Stimulated activated naive CD8-positive, alpha-beta T cell treated with anti-CD3 and anti-CD28 coated beads, Interleukin-15, Interleukin-2, amounts not matched to agents 100 U/mL and 50 U/mL, for 24 hours (primary cell): ENCODE data around the gene BIRC2.
"Not testable (repeated sequence)": the region's sequence is repeated elsewhere in the genome, so short reads cannot be mapped to it uniquely, and the experiment has no call there.

ENCODE experiments used
- ATAC-seq: fragments of 150-1000 bp; cut with Tn5 transposase; one replicate; pipeline ENCODE4 v1.10.0; 2021
- DNase-seq: peaks from one replicate; pipeline ENCODE4 v3.0.0; 2021

BIRC2 gene

DNA sequence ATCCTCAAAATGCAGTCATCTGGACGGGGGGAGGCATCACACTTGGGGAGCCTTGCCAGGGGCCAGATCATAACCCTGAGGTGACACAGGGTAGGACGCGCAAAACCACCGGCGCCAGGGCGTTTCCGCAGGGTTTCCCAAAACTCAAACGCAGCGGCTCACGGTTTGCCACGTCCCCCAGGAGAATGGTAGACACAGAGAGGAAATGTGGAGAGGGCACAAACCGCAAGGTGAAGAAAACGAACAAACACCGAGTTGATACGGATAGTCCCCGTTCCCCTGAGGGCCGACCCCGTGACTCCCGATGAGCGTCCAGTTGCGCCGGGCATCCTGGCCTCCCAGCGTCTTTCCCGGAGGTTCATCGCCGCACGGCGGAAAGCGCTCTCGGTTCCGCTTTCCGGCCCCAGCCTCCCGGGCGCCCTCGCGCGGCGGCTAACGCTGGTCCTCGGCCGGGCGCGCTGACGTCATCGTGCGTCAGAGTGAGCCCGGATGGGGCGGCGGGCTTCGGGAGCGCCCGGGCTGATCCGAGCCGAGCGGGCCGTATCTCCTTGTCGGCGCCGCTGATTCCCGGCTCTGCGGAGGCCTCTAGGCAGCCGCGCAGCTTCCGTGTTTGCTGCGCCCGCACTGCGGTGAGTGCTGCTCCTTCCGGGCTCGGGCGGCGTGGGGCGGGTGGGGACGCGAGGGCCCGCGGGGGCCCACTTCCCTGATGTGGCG lies at the start of gene BIRC2:
BIRC2 (plus strand) TSS at position 467 of the 714 bp plus-strand sequence. CDS start 2,641 bp downstream, outside the sequence.
- ATAC-seq (peak; percentile 94), DNase-seq (peak; percentile 99)

DNA sequence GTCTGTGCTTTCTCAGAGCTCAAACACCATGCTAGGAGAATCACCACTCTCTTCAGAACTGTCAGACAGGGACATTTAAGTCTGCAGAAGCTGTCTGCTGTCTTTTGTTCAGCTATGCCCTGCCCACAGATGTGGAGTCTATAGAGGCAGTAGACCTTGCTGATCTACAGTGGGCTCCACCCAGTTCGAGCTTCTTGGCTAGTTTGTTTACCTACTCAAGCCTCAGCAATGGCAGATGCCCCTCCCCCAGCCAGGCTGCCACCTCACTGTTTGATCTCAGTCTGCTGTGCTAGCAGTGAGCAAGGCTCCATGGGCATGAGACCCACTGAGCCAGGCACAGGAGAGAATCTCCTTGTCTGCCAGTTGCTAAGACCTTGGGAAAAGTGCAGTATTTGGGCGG lies 46.2 kb upstream of the BIRC2 start:
- not testable (repeated sequence) for DNase-seq, ATAC-seq

DNA sequence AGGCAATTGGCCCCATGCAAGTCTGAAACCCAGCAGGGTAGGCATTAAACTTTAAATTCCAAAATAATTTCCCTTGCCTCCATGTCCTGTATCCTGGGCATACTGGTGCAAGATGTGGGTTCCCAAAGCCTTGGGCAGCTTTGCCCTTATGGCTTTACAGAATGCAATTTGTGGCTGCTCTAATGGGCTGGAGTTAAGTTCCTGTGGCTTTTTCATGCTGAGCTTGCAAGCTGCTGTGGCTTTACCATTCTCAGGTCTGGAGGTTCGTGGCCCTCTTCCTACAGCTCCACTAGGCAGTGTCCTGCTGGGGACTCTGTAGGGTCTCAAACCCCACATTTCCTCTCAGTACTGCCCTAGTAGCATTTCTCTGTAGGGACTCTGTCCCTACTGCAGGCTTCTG lies 44.8 kb upstream of the BIRC2 start:
- ATAC-seq, result no peak
- no peak for DNase-seq

DNA sequence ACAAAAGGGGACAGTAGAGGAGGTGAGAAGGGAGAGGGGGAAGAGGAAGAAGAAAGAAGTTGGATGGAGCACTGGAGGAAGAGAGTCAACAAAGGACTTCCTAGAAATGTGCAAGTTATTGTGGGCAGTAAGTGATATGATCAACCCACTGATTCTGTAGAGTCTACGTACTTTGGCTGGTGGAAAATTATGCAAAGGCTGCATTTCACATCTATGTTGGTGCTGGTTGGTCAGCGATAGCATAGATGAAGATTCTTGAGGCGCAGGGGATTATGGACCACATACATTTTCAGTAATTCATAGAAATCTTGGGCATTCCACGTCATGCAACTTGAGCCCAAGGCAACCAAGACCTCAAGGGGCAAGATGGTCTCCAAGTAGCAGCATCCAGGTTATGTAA lies 42.3 kb upstream of the BIRC2 start:
- ATAC-seq (peak; percentile 48), DNase-seq (no peak)

DNA sequence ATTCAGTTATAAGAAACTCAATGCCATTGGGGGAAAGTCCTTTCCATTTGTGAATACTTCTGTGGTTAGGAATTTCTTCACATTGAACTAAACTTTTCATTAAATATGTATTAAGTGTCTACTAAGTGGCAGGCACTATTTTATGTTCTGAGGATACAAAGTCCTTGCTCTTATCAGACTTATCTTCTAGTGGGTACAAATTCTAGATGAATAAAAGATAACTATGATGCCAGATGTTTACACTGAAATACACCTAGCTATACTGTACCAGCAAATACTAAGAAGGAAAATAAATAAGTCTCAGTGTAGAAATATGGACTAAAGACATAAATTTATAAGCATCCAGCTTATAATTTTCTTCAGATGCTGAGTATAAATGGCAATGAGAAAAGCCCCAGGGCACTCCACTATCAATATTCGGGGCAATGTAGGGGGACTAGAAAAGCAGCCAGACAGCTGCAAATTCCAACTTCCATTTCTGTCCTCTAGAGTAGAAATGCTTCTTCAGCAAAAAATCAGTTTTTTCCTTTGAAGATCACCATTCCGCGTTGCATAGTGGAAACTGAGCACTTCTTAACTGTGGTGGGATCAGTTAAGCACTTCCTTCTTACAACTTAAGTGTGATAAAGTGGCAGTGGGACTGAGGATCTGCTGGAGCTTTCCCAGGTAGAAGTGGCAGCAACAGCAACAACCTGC lies 41.5 kb upstream of the BIRC2 start:
- DNase-seq (no peak), ATAC-seq (no peak)

DNA sequence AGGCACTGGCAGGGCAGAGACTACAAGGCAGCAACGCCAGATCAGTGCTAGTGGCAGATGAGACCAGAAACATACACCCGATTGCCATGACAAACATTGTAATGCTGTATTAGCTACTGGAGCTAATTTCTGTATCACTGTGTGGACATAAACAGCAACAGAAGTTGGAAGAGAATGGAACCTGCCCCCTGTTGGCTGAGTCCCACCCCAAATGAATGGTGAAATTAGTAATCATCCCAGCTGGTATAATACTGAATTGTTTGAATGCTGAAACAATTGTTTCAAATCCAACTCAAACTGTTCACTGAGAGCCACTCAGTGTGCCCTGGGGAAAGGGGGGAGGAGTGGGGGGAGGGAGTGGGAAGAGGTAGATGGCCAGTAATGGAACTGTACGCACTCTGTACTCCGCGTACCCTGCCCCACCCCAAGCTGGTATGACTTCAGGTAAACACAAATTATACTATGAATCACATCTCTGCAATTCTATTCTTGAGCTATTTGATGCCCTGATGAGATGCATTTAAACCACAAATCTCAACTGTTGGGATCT lies 40.9 kb upstream of the BIRC2 start:
- ATAC-seq (peak; percentile 36), DNase-seq (no peak)

DNA sequence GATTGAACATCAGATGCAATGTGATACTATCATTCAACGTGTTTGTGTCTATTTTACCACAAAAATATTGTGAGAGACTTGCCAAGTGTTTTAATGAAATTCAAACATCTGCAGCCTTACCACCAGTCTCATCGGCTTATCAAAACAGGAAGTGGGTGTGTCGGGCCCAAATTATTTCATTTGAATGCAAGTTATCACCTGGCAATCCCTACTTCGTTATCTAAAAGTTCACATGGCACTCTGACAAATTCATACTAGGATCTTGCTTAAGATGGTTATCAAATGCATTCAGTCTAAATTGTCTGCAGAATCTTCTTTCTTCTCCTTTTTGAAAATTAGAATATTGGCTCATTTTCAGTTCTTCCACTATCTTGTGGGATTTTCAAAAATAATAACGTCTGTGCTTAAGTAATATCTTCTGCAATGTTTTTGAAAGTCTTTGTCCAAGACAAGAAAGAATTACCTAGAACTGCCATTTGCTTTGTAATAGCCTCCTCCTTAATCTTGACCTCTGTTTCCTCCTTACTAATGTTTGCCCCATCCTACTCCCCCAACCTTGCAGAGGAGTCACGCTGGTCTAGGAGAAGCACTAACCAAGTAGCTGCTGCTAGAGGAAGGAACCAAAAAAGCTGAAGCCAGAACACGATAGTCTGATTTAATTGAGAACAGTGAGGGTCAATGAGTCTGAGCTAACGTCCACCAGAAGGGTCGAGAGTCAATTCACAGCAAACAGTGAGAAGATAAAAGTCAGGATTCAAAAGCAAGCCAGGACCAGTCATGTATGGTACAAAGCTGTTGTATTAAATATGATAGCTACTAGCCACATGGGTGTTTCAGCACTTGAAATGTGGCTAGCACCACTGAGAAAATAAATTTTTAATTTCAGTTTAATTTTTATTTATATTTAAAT lies 39.9 kb upstream of the BIRC2 start:
- DNase-seq, result no peak
- peak; percentile 50 for ATAC-seq

DNA sequence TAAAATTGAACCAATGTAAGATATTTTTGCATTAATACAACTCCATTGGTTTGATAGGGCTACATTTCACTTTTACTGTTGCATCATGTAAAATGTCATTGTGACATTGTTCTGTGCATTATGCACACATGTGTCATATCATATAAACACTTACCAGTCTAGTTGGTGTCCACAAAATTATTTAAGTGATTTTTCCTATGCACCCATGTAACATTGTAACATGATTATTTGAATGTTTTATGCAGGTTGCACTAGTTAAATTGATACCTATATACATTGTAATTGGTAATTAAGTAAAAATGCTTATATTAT lies 39.3 kb upstream of the BIRC2 start:
- ATAC-seq (no peak), DNase-seq (no peak)

DNA sequence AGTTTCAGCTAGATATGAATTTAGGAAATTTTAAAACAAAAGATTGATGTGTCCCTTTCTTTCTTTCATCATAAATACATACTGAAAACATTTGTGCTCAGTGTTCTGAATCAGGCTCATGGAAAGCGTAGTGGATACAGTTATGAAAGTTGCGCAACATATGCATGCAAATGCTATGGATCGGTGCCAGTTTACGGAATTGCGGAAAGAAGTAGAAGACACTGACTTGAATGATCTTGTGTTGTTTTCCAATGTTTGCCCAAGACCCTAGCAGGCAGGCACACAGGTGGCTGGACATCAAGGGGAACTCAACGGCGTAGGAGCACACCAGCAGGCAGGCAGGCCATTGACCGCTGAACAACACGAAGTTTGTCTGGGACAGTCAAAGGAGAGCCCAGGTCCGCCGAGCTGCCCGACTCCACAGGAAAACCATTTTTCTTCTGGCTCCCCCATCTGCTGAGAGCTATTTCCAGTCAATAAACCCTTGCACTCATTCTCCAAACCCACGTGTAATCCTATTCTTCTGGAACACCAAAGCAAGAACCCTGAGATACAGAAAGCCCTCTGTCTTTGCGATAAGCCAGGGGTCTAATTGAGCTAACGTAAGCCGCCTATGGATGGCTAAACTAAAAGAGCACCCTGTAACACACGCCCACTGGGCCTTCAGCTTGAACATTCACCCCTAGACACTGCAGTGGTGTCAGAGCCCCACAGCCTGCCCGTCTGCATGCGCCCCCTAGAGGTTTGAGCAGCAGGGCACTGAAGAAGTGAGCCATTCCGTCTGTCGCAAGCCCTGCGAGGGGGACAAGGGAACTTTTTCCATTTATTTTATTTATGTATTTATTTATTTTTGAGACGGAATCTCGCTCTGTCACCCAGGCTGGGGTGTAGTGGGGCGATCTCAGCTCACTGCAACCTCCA lies 37.1 kb upstream of the BIRC2 start:
- DNase-seq (no peak), ATAC-seq (no peak)

DNA sequence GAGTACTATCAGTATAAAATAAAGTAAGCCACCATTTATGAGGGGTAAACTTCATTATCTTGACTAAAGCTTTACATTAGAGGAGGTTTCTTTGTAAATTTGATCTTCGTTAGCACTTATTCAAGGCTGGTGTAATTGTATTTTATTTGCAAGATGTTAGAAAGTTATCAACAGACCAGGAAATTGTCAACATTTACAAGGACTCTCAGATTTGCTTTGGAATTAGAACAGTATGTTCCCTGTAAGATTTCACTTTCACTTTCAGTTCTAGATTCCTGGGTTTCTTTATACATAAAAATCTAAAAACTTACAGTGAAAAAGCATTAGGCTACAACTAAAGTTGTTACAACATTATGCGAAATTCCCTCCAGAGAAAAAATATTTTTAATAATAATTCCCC lies 34.3 kb upstream of the BIRC2 start:
- ATAC-seq (no peak), DNase-seq (no peak)

DNA sequence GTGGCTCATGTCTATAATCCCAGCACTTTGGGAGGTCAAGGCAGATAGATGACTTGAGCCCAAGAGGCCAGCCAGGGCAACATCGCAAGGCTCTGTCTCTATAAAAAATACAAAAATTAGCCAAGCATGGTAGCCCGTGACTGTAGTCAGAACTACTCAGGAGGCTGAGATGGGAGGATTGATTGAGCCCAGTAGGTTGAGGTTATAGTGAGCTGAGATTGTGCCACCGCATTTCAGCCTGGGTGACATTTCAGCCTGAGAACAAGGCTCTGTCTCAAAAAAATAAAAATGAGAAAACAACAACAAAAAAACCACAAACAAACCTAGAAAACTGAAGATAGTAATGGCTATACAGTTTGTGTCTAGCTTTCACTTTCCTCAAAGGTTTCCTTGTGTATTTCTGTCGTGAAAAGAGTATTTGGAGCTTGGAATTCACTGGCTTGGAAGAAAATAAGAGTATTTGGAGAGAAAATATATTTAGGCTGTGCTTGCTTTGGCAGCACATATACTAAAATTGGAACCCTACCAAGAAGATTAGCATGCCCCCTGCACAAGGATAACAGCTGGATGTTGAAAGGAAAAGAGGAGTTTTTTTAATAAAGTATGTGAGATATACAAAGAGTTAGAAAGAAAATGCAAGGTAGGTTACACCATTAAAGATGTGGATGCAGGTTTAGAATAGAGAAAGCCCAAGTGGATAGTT lies 33.6 kb upstream of the BIRC2 start:
- no peak for ATAC-seq
- no peak for DNase-seq

DNA sequence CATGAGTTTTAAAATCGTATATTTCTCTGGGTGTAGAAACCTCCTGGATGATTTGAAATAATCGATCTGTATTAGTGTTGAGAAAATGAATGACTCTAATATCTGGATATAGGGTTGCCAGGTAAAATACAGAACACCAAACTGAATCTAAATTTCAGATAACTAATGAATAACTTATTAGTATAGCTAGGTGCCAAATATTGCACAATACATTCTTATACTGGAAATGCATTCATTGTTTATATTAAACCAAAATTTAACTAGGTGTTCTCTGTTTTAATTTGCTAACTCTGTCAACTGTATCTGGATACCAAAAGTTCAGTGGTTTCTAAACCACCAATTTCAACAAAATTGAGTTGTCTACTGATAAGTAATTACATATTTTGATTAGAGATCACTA lies 32.2 kb upstream of the BIRC2 start:
- no peak for DNase-seq
- no peak for ATAC-seq

DNA sequence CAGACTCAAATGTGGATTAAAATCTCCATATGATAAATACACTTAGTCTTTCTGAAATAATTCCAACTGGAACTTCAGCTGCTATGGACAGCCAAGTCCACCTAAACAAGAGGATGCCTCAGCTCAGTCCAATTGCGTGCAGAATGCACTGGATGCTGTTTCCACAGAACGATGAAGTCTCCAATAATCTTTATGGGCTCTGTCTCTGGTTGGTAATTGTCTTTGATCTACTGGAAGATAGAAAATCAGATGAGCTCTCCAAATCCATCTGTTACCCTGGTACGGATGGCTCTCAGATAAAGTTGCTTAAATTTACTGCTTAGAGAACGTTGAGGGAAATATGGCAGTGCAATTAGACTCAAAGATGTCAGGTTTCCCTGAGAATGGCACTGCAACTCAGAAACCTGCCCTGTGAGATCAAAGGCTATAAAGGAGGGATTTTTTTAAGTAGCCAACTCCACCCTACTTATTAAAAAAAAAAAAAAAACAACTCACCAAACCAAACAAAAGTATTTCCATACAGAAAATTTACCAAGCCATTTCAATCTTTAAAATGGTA lies 30.6 kb upstream of the BIRC2 start:
- ATAC-seq (no peak), DNase-seq (no peak)

DNA sequence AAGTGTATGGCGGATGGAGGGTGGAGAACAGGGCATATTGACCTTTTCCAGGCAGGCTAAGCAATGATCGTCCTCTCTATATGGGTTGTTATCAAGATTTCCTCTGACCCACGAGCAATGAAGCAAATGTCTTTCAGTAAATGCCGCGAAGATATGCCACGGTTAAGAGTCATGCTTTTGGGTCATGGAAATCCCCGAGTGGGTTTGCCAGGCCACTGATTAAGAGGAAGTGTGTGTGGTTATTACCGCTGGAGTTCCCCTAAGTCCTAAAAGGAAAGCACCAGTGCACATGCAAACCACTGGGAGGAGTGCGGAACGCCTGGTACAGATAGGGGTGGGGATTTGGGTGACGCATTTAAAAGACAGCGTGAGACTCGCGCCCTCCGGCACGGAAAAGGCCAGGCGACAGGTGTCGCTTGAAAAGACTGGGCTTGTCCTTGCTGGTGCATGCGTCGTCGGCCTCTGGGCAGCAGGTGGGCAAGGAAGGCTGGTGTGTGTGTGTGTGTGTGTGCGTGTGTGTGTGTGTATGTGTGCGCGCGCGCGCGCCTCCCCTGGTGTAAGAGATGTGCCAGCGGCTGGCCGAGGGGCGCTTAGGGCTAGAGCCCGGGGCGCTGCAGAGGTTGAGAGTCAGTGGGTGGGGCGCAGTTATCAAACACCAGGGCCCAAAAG lies 29.8 kb upstream of the BIRC2 start, which contains the start of gene BIRC3:
BIRC3 (plus strand) TSS at position 386 of the 669 bp plus-strand sequence. CDS start 7,026 bp downstream, outside the sequence.
- DNase-seq (peak; percentile 89), ATAC-seq (peak; percentile 91)

DNA sequence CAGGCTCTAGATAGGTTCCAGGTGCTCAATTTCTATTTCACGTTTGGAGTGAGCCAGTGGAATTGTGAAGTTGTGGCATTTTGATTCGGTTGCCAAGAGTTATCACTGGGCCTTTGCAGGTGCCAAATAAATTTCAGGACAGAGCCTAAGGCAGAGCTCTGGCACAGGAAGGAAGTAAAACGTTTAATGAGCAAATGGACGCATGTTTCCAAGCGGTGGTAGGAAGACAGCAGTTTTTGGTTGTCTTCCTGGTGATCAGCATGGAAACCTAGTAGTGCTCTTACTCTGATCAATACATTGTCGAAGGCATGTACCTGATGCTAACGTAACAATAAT lies 29.3 kb upstream of the BIRC2 start:
- ATAC-seq (no peak), DNase-seq (no peak)

DNA sequence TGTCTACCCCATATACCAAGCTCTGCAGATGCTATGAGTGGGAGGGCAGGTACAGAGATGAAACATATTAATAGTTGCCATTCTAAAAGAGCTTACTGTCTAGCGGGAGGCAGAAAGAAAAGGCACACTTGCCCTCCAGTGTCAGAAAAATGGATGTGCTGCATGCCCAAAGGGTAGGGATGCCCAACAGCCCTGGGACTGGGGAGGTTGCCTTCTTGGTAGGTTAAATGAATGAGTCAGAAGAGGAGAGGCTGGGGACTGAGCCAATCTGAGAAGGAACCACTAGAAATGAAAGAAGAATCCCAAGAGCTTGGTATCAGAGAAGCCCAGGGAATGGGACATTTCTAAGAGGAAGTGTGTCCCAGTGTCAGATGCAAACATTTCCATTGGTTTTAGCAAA lies 28.5 kb upstream of the BIRC2 start:
- ATAC-seq (peak; percentile 27), DNase-seq (peak; percentile 65)

DNA sequence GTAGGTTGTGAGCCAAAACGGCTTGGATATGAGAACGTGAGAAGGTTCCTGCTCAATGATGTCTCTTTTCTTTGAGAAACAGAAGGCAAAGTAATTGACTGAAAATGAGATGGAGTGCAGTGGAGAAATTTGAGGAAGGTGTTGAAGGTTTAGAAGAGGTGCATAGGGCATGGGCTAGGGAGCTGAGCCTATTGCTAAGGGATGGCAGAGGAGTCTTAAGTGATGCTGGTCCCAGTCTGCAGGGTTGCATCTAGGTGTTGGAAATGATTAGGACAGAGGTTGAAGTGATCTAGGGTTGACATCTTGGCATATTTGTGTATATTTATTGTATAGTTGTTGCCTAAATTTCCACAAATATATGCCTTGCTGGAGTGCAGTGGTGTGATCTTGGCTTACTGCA lies 27.5 kb upstream of the BIRC2 start:
- ATAC-seq, result no peak
- DNase-seq, result no peak

DNA sequence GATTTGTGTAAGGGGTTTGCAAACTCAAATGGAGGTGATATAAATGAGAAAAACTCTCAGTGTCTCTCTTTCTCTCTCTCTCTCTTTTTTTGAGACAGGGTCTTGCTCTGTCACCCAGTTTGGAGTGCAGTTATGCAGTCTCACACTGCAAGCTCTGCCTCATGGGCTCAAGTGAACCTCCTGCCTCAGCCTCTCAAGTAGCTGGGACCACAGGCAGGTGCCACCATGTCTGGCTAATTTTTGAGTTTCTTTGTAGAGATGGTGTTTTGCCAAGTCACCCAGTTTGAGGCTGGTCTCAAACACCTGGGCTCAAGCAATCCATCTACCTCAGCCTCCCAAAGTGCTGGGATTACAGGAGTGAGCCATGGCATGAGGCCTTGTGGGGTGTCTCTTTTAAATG lies 26.8 kb upstream of the BIRC2 start:
- ATAC-seq (no peak), DNase-seq (no peak)

DNA sequence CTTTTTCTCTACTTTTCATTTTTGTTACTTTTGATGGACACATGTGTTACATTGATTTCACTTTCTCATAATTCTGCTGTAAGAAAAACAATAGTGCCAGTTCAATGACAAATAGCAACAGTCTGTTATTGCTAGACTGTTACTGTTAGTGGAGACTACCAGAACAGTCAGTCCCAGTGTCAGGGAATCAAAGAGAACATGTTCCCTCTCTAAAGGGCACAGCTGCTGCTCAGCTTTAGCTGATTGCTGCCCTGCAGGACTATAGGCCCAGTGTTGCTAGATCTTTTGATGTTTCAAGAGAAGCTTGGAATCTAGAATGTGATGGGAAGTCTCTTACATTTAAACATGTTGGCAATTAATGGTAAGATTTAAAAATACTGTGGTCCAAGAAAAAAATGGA lies 26.3 kb upstream of the BIRC2 start:
- DNase-seq (no peak), ATAC-seq (no peak)

DNA sequence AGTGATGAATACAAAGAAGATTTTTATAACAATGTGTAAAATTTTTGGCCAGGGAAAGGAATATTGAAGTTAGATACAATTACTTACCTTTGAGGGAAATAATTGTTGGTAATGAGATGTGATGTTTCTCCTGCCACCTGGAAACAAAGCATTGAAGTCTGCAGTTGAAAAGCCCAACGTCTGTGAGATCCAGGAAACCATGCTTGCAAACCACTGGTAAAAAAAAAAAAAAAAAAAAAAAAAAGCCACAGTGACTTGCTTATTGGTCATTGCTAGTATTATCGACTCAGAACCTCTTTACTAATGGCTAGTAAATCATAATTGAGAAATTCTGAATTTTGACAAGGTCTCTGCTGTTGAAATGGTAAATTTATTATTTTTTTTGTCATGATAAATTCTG lies 24.5 kb upstream of the BIRC2 start:
- no peak for ATAC-seq
- DNase-seq, result no peak
